Activated CD8-positive, alpha-beta T cell treated with anti-CD3 and anti-CD28 coated beads for 36 hours (primary cell): Measurements from ENCODE around the gene PRR20G. TPM values are rescaled to one million over a fixed set of nuclear protein-coding genes. Genes with fewer than 3 reads are reported as not detected.

Experiments
- ATAC-seq: fragments of 200-7000 bp; cut with Tn5 transposase; one replicate; pipeline ENCODE4 v1.10.0; 2021; ENCODE audit warnings: mild to moderate bottlenecking, moderate library complexity
- CTCF ChIA-PET: fragments of 350-600 bp; sonication (Branson Sonifier 250); formaldehyde crosslinking; loops from one replicate; lab custom pipeline; 2021; ENCODE audit warnings: antibody characterized with exemption; lab: Charles Lee
- POLR2A ChIA-PET: fragments of 350-600 bp; sonication (Branson Sonifier 250); formaldehyde crosslinking; loops from one replicate; lab custom pipeline; 2021; ENCODE audit warnings: antibody characterized with exemption; lab: Charles Lee
- DNase-seq: peaks from one replicate; pipeline ENCODE4 v3.0.0-alpha.2; 2020
- H3K27ac Mint-ChIP-seq: one replicate; pipeline ENCODE4 v1.8.0; 2021; ENCODE audit warnings: mild to moderate bottlenecking, mixed read lengths
- H3K27me3 Mint-ChIP-seq: one replicate; pipeline ENCODE4 v1.8.0; 2021; ENCODE audit warnings: mixed read lengths
- H3K36me3 Mint-ChIP-seq: one replicate; pipeline ENCODE4 v1.8.0; 2021; ENCODE audit warnings: low read depth, mixed read lengths
- H3K4me1 Mint-ChIP-seq: one replicate; pipeline ENCODE4 v1.8.0; 2021; ENCODE audit warnings: low read depth, mixed read lengths
- H3K4me3 Mint-ChIP-seq: one replicate; pipeline ENCODE4 v1.8.0; 2021; ENCODE audit warnings: mild to moderate bottlenecking, moderate library complexity, mixed read lengths
- H3K9me3 Mint-ChIP-seq: one replicate; pipeline ENCODE4 v1.8.0; 2021; ENCODE audit warnings: mixed read lengths
- intact Hi-C: fragments of 100-400 bp; cut with micrococcal nuclease; formaldehyde crosslinking; loops from one replicate; pipeline ENCODE4 v1.10.0; 2022
- total RNA-seq, 2 experiments: library from RNA; stranded (reverse); gene quantifications; one replicate each; pipeline ENCODE4 v1.2.3, GENCODE V29; 2021
- TF ChIP-seq, protein P1 (sequence below): fragments of 200-600 bp; IDR thresholded peaks from one replicate; pipeline ENCODE4 v1.8.0; 2022; ENCODE audit warnings: antibody characterized with exemption, mild to moderate bottlenecking

The PRR20G gene
- total RNA-seq, 2 experiments from 2014 or later, result not detected

DNA sequence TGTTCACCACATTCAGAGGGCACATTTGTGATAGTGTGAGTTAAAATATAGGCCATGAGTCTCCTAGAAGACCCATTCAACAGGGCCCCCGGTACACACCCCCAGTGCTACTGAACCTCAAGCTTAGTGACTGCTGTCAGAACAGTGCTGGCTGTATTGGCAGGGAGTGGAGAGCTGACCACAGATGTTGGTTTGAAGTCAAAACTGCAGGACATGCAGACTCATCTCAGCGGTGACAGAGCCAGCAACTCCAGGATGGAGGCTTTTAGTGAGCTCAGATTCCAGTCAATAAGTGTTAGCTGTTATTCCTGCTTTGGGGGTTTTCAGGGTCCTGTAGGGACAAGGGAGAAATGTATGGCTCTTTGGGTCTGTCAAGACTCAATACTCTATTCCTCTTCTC lies 29.1 kb downstream of the PRR20G start:
- POLR2A ChIA-PET, result no interaction called here

DNA sequence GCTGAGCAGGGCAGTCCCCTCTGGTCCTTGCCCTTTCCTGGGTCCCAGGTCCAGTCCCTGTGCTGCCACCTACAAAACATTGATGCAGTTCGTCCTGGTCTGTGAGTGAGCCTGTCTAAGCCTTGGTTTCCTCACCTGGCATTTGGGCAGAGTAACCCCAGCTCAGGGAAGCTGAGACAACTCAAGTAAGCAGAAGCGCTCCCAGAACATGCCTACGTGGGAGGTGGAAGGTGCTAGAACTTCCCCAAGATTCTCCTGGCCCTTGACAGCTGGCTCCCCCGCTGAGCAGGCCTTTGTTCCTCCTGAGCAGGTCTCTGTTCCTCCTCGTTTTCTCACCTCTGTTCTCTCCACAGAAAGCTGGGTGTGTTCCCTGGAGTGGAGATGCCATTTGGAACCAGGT lies 30.5 kb downstream of the PRR20G start:
- H3K27me3 Mint-ChIP-seq, result no peaks in the 10 kb centered on the region
- no peak for DNase-seq
- H3K4me1 Mint-ChIP-seq, result no peaks in the 10 kb centered on the region
- no peak overlapping the region for H3K27ac Mint-ChIP-seq
- TF ChIP-seq, protein P1, sequence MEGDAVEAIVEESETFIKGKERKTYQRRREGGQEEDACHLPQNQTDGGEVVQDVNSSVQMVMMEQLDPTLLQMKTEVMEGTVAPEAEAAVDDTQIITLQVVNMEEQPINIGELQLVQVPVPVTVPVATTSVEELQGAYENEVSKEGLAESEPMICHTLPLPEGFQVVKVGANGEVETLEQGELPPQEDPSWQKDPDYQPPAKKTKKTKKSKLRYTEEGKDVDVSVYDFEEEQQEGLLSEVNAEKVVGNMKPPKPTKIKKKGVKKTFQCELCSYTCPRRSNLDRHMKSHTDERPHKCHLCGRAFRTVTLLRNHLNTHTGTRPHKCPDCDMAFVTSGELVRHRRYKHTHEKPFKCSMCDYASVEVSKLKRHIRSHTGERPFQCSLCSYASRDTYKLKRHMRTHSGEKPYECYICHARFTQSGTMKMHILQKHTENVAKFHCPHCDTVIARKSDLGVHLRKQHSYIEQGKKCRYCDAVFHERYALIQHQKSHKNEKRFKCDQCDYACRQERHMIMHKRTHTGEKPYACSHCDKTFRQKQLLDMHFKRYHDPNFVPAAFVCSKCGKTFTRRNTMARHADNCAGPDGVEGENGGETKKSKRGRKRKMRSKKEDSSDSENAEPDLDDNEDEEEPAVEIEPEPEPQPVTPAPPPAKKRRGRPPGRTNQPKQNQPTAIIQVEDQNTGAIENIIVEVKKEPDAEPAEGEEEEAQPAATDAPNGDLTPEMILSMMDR, result no peak
- no peaks in the 10 kb centered on the region for H3K9me3 Mint-ChIP-seq
- H3K4me3 Mint-ChIP-seq, result no peak overlapping the region
- POLR2A ChIA-PET, result no interaction called here
- ATAC-seq, result no peak
- CTCF ChIA-PET, result no interaction called here
- intact Hi-C loops, result no loop called here
- H3K36me3 Mint-ChIP-seq, result no peaks in the 10 kb centered on the region

More for the DNA sequence above, 29.1 kb downstream of the PRR20G start:
- CTCF ChIA-PET, result no interaction called here
- TF ChIP-seq, protein P1, result no peak
- no peaks in the 10 kb centered on the region for H3K4me1 Mint-ChIP-seq
- intact Hi-C loops, result no loop called here
- no peaks in the 10 kb centered on the region for H3K9me3 Mint-ChIP-seq
- no peaks in the 10 kb centered on the region for H3K27me3 Mint-ChIP-seq
- no peak overlapping the region for H3K27ac Mint-ChIP-seq
- H3K4me3 Mint-ChIP-seq, result no peak overlapping the region
- H3K36me3 Mint-ChIP-seq, result no peaks in the 10 kb centered on the region
- ATAC-seq (no peak), DNase-seq (no peak)

DNA sequence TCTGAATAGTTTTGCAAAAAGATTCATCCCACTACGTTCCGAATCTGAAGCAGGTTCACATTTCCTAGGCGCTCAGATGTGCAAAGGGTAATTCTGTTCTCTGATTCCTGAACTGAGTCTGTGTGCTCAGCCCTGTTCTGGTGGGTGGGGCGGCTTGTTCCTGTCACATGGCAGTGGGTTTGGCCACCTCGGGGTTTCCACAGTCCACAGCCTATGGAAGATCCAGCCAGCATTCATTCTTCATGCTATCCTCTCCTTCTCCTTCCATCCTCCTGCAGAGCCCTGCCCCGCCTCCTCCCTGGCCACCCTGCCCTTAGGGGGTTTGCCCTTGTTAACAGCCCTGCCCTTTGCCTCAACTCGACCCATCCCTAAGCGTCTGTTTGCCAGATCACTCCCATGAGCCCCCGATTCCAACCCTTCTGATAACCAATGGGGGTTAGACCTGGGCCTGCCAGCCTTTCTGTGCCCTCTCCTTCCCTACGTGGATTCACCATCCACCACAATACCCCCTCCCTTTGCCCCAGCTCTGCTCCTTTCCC lies 31.0 kb downstream of the PRR20G start:
- TF ChIP-seq, protein P1, result no peak
- H3K4me1 Mint-ChIP-seq, result no peaks in the 10 kb centered on the region
- H3K27ac Mint-ChIP-seq, result no peak overlapping the region
- ChIA-PET POLR2A (no interaction called here), CTCF (no interaction called here)
- no peaks in the 10 kb centered on the region for H3K9me3 Mint-ChIP-seq
- no peaks in the 10 kb centered on the region for H3K36me3 Mint-ChIP-seq
- intact Hi-C loops, result no loop called here
- H3K27me3 Mint-ChIP-seq, result no peaks in the 10 kb centered on the region
- ATAC-seq (no peak), DNase-seq (no peak)
- H3K4me3 Mint-ChIP-seq, result no peak overlapping the region

DNA sequence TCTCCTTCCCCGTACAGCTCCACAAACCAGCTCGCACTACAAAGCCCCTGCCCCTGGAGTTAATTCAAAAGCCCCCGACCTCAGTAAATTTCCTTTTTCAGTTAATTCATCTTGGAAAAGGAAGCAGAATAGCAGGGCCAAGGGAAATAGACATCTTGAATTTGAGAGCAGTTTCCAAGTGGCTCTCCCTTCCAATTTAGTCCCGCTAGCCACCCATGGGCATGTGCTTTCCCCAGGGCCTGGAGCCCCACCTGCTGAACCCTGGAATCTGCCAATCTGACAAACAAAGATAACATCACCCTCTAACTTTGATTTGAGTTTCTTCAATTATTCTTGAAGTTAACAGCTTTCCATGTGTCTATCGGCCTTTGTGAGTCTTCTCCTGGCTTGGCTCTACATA lies 31.7 kb downstream of the PRR20G start:
- POLR2A ChIA-PET, result no interaction called here
- DNase-seq, result no peak

DNA sequence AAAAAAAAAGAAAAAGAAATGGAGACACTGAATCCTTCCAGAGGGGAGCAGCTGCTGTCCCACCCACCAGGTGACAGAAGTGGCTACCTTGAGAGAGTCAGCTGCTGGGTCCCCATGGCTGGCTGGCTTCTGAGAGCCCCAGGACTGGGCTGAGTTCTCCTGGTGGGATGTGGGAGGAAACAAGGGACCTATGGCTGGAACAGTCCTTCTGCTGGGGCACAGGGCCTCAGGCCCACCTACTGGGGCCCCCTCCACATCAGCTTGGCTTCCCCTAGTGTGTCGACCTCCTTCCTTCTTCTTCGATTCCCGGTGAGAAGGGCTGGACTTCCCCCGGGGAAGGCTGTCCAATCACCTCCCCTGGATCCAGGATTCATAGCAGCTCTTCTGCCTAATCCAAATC lies 32.3 kb downstream of the PRR20G start:
- no peak for ATAC-seq
- Mint-ChIP-seq H3K4me3 (no peak overlapping the region), H3K36me3 (no peaks in the 10 kb centered on the region), H3K9me3 (no peaks in the 10 kb centered on the region), H3K27me3 (no peaks in the 10 kb centered on the region), H3K4me1 (no peaks in the 10 kb centered on the region), H3K27ac (no peak overlapping the region)
- TF ChIP-seq, protein P1, result no peak
- intact Hi-C loops, result no loop called here
- POLR2A ChIA-PET, result no interaction called here
- DNase-seq, result no peak
- CTCF ChIA-PET, result no interaction called here

More for the DNA sequence above, 31.7 kb downstream of the PRR20G start:
- Mint-ChIP-seq H3K36me3 (no peaks in the 10 kb centered on the region), H3K9me3 (no peaks in the 10 kb centered on the region), H3K4me3 (no peak overlapping the region), H3K4me1 (no peaks in the 10 kb centered on the region), H3K27me3 (no peaks in the 10 kb centered on the region), H3K27ac (no peak overlapping the region)
- ATAC-seq, result no peak
- TF ChIP-seq, protein P1, result no peak
- CTCF ChIA-PET, result no interaction called here
- intact Hi-C loops, result no loop called here
